NCI-H1694 treated with DMSO at 0.1 percent for 48 hours (cell line): ENCODE measurements around the gene TECTA.
"Not testable (repeated sequence)": the region's sequence is repeated elsewhere in the genome, so short reads cannot be mapped to it uniquely, and the experiment has no call there.

Experiments
- DNase-seq: peaks from one replicate; lab custom pipeline; 2025; lab: John Stamatoyannopoulos, UW

Gene TECTA

DNA sequence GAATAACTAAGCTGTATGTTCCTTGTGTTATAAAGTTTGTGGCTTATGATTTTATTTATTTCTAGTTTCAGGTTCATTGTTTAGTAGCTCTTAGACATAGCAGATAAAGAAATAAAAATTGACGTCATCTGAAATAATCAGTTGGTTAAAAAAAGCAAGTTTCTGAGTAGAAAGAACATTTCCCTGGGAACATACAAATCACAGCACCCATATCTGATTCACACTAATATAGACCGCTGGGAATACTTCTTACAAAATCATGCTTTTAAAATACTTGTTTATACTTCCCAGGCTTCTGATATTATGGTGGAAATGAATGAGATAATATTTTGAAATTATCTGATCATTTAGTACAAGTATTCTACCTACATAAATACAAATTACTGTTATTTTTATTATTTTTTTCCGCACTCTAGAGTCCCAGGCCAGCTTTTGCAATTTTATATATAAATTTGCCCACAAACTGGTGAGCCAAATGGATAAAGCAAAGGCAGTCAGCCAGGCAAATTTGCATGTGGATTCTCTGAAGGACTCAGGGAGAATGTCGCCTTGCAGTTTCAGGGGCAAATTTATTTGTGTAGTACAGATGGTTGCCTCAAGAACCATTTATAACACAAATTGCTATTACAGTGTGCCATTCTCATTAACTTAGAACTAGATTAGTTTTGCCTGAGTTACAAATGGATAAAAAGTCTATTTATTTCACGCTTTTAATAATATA, 128.6 kb downstream of the TECTA start:
- DNase-seq = no peak

- DNase-seq = no peak
These were observed 130.7 kb downstream of the TECTA start for GRCh38 chr11:121231576-121232278.

GRCh38 chr11:121235057-121235456, 134.0 kb downstream of the TECTA start:
- no peak for DNase-seq

GRCh38 chr11:121236115-121237001, 135.3 kb downstream of the TECTA start:
- no peak for DNase-seq

DNA sequence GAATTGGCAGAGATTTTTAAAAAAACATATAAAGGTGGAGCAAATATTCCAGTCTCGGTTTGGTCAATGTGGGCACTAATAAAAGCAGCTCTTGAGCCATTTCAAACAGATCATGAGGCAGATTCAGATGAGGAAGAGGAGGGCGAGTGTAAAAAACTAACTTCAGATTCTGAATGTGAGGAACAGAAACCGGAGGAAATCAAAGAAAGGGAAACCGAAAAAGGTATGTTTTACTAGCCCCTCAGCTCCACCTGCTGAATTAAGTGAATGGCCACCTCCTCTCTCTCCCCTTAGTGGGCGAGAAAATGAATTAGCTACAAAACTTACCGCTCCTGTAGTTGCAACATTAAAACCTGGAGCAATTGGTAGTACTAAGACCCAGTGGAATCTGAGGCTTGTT, 136.2 kb downstream of the TECTA start:
- not testable (repeated sequence) for DNase-seq

DNA sequence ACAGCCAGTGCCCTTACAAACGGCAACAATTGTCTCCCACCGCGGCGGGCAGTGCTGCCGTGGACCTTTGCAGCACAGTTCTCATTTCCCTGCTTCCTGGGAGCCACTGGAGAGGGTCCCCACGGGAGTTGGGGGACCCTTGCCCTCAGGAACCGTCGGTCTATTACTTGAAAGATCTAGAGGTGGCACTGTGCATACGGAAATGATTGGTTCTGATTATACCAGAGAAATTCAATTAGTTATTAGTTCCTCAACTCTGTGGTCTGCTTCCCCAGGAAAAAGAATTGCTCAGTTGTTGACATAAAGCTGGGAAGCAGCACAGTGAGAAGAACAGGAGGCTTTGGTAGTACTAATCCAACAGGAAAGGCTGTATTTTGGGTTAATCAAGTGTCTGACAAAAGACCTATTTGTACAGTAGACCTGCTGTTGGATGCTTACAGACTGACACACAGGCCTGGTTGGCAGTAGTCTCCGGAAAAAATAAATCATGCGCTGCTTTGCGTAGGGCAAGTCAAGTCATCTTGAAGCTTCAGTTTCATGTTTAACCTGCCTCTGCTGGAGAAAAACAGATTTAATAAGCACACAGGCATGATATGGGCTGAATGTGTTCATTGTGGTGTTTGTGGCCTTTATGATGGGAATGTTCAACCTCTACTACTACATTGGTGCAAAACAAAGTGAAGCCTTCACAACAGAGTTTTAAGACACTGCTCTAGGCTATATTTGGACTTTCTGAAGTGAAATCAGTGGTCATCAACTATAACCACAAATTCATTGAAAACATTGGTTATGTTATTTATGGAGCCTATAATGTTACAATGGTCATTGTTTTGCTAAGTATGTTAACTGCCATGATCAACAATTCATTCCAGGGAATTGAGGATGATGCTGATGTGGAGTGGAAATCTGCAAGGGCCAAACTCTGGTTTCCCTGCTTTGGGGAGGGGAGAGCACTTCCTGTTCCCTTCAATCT, 136.9 kb downstream of the TECTA start:
- DNase-seq = no peak

- no peak for DNase-seq
These were observed 137.9 kb downstream of the TECTA start for GRCh38 chr11:121238956-121239355.

DNA sequence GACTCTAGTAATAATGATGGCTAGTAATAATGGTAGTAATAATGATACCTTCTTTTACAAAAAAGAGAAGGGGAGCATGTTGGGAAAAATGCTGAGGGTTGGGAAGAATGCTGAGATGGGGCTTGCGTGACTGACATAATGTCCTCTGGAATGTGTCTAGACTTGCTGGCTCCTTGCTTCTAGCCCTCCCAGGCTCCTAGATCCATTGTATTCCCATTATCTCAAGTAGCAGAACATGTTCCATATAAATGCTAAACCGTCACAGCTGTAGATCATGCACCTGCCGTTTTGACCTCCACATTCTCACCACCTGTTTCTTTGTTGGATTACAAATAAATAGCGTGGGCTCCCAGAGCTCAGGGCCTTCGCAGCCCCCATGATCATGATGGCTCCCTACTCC, 139.0 kb downstream of the TECTA start:
- DNase-seq = not testable (repeated sequence)

- no peak for DNase-seq
These were observed 139.7 kb downstream of the TECTA start for GRCh38 chr11:121240650-121241303.
